Measurements from ENCODE around the gene GUCA1A. TPM values are rescaled to one million over a fixed set of nuclear protein-coding genes. Genes with fewer than 3 reads are reported as not detected.
A peak's percentile ranks its signal among the peaks of the same experiment; 100 is the strongest.

The GUCA1A gene
- total RNA-seq, 6 experiments from 2014 or later: not detected

DNA sequence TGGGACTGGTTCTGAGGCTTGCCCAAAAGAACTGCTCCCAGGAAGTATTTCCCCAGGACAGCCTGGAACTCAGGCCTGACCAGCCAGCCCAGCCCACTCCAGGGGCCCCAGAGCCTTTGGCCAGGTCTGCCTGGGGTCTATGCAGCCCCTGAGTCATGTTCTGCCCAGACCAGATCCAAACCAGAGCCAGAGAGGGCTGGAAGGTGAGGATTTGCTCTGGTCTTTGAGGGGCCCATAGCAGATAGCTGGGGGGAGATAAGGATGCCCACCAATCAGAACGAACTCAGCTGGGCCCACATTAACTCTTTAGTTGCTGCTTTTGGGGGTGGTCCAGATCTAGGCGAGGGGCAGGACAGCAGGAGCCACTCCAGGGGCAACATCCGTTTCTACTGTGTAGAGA lies 47.5 kb upstream of the GUCA1A start:
- H3K9me3 ChIP-seq: no peaks in the 10 kb centered on the region
- no peak overlapping the region for H3K27ac ChIP-seq
- ATAC-seq (no peak), DNase-seq (no peak)
- H3K36me3 ChIP-seq: no peaks in the 10 kb centered on the region
- H3K27me3 ChIP-seq: no peaks in the 10 kb centered on the region
- TF ChIP-seq, protein P1, sequence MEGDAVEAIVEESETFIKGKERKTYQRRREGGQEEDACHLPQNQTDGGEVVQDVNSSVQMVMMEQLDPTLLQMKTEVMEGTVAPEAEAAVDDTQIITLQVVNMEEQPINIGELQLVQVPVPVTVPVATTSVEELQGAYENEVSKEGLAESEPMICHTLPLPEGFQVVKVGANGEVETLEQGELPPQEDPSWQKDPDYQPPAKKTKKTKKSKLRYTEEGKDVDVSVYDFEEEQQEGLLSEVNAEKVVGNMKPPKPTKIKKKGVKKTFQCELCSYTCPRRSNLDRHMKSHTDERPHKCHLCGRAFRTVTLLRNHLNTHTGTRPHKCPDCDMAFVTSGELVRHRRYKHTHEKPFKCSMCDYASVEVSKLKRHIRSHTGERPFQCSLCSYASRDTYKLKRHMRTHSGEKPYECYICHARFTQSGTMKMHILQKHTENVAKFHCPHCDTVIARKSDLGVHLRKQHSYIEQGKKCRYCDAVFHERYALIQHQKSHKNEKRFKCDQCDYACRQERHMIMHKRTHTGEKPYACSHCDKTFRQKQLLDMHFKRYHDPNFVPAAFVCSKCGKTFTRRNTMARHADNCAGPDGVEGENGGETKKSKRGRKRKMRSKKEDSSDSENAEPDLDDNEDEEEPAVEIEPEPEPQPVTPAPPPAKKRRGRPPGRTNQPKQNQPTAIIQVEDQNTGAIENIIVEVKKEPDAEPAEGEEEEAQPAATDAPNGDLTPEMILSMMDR (IDR thresholded peaks at IDR 0.05): no peak
- no peak for TF ChIP-seq POLR2A (IDR thresholded peaks at IDR 0.05)
- H3K4me1 ChIP-seq: no peaks in the 10 kb centered on the region
- no peak overlapping the region for H3K4me3 ChIP-seq
- intact Hi-C loops (cut with DNase I): no loop called here
- WGBS (ENCODE audit: insufficient coverage, low coverage, low lambda C conversion rate, missing lambda C conversion rate): 77% methylated on average over 3 of the region's 3 CpGs

DNA sequence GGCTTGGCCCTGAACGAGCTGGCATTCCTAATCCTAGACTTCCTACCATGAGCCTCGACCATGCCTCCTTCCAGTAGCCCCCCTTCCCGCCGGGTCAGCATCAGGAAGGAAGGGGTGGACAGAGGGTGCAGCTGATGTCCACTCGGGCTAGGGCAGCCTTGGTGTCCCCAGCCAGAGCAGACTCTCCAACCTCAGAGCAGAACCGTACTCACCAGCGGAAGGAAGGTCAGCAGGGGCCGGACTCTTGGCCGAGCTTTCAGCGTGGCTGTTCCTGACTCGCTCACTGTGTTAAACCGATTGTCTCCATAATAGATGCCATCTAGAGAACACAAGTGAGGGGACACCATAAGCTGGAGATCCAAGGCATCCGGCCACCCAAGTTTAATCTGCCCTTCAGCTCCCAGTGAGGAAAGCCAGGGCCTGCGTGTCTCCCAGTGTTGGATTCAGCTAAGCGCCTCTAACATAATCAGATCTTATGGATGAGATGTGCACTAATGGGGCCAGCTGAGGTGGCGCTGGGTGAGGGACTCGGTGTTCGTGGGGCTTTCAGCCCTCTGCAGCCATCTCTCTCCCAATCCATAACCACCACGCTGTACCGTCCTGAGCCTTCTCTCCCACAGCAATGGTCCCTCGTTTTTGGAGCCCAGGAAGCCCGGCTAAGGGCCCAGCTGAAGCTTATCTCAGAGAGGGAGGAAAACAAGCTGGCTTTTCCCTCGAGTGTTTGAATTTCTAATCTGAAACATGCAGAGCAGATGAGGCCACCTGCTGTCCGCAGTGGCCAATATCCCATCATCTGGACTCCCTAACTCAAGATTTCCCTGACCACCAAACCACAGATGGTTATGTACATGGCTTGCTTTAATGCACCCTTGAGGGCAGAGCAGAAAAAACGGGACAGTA lies 44.5 kb upstream of the GUCA1A start:
- Histone ChIP-seq H3K36me3 (no peaks in the 10 kb centered on the region), H3K27ac (no peak overlapping the region), H3K27me3 (no peaks in the 10 kb centered on the region), H3K9me3 (no peaks in the 10 kb centered on the region), H3K4me1 (no peaks in the 10 kb centered on the region), H3K4me3 (no peak overlapping the region)
- TF ChIP-seq, protein P1 (IDR thresholded peaks at IDR 0.05): peak in 2 of 4 donors; percentile 4 to 15
- TF ChIP-seq POLR2A (IDR thresholded peaks at IDR 0.05): no peak
- 69% methylated on average over 9 of the region's 25 CpGs for WGBS (ENCODE audit: insufficient coverage, low coverage, low lambda C conversion rate, missing lambda C conversion rate)
- DNase-seq (no peak), ATAC-seq (peak; percentile 64 to 68 (median 66))
- intact Hi-C loops (cut with DNase I): no loop called here

DNA sequence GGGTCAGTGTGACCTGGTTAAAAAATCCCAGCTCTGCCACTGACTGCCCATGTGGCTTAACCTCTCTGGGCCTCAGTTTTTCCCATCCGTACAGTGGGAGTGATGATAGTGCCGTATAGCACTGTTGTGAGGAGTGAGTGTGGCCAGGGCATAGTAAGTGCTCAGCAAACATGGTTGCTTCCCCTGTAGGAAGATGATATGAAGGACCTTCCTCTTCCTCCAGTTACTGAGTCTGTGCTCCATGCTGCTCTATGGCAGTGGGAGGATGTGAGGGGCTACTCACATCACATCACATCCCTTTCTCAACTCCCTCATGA lies 43.8 kb upstream of the GUCA1A start:
- WGBS (ENCODE audit: insufficient coverage, low coverage, low lambda C conversion rate, missing lambda C conversion rate): 85% methylated on average over 2 of the region's 2 CpGs
- H3K36me3 ChIP-seq: no peaks in the 10 kb centered on the region
- ATAC-seq (no peak), DNase-seq (no peak)
- H3K27ac ChIP-seq: no peak overlapping the region
- H3K27me3 ChIP-seq: no peaks in the 10 kb centered on the region
- no peaks in the 10 kb centered on the region for H3K4me1 ChIP-seq
- intact Hi-C loops (cut with DNase I): no loop called here
- H3K9me3 ChIP-seq: no peaks in the 10 kb centered on the region
- H3K4me3 ChIP-seq: no peak overlapping the region
- TF ChIP-seq, protein P1 (IDR thresholded peaks at IDR 0.05): no peak
- TF ChIP-seq POLR2A (IDR thresholded peaks at IDR 0.05): no peak

DNA sequence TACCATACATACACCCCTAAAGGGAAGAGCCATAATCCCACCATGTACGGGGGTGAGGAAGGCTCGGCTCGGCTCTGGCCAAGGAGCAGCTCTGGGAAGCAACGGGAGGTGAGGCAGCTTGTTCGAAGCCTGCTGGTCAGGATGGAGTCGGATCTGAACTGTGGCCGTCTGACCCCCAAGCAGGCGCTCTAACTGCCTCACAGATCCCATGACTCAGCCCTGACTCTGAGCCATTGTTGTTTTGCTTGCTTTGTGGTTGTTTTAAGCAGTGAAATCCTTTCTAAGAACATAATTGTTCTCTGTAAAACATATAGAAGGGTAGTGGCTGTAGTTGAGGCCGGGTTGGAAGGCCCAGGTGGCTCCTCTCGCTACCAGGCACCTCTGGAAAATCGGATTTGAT lies 41.6 kb upstream of the GUCA1A start:
- H3K27ac ChIP-seq: no peak overlapping the region
- H3K4me3 ChIP-seq: no peak overlapping the region
- WGBS (ENCODE audit: insufficient coverage, low coverage, low lambda C conversion rate, missing lambda C conversion rate): 71% methylated on average over 3 of the region's 11 CpGs
- no peak for DNase-seq
- no peaks in the 10 kb centered on the region for H3K4me1 ChIP-seq
- no peaks in the 10 kb centered on the region for H3K9me3 ChIP-seq
- TF ChIP-seq POLR2A (IDR thresholded peaks at IDR 0.05): no peak
- TF ChIP-seq, protein P1 (IDR thresholded peaks at IDR 0.05): no peak
- H3K27me3 ChIP-seq: no peaks in the 10 kb centered on the region
- no peak for ATAC-seq
- intact Hi-C loops (cut with DNase I): no loop called here
- no peaks in the 10 kb centered on the region for H3K36me3 ChIP-seq

All from right lobe of liver (tissue), 6 donors.